NCI-H146 treated with DMSO at 0.1 percent for 48 hours (cell line): ENCODE results near the gene BLCAP.

Source experiments
- DNase-seq: peaks from one replicate; lab custom pipeline; 2025; ENCODE audit not compliant: unreplicated experiment; lab: John Stamatoyannopoulos, UW

The BLCAP gene

DNA sequence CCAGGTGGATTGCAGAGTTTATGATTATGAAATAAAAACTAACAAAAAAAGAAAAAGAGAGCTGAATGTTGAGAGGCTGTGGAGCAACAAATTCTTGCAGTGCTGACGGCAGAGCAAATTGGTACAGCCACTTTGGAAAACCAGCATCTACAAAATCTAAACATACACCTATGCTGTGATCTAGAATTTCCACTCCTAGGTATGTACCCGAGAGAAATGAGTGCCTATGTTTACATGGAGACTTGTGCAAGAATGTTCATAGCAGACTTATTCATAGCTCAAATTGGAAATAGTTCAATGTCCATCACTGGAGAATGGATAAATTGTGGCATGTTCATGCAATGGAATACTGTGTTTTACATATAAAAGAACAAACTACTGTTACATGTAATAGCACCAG, 3.0 kb upstream of the BLCAP start:
- no peak for DNase-seq

- no peak for DNase-seq
Measured at GRCh38 chr20:37529968-37530600, 2.4 kb upstream of the BLCAP start.

- DNase-seq = no peak
Measured at GRCh38 chr20:37529214-37529967, 1.7 kb upstream of the BLCAP start.

DNA sequence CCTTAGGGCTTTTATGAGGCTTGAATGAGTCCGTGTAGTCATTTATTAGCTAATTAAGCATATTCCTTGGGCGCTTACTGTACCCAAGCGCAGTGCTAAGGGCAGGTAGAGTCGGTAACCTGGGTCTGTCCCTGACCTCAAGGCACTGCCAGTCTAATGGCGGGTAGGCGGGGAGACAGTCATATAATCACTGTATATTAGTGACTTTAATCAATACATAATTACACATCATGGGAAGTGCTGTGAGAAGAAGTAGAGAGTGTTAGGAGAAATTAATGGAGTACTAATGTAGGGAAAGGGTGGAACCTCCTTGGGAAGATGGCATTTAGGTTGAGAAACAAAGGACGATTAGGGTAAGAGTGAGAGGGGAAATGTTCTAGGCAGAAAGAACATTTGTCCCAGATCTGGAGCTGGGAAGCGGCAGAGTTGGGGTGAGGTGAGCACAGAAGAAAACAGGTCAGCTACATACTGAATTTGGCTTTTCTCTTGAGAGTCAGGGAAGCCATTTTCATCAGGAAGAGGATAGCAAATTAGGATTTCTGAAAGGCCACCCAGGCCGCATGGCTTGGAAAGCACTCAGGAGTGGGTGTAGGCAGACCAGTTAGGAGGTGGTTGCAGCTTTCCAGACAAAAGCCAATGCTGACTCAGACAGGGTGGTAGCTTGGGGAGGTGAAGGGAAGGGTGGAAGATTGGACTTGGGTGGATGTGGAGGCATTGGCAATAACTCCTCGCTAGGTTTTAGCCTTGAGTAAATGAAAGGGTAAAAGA, 954 bp upstream of the BLCAP start:
- no peak for DNase-seq

- no peak for DNase-seq
Measured at GRCh38 chr20:37526839-37527637, 638 bp downstream of the BLCAP start.

DNA sequence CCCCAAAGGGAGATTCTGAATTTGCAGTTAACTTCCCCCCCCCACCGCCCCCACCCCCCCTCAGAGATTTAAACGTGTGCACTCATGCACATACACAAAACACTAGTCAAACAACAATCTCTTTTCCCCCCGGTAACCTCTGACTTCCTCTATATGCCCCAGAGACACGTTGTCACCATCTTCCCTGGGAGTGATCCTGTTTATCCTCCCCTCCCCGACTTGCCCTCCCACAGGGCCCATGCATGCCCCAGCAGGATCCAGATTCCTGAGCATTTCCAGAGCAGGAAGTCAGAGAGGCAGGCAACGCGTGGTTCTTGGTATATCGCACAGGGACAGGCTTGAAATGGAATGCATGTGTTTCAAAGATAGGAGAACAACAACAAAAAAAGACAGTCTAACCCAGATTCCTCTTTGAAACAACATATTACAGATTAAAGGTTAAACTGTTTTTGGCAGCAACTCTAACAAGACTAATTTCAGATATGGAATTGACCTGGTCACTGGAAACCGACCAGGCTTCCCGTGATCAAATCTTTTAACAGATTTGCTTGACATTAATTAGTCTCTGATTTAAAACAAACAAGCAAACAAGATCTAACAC, 1.3 kb downstream of the BLCAP start:
- no peak for DNase-seq

GRCh38 chr20:37525810-37526209, 1.9 kb downstream of the BLCAP start:
- DNase-seq = no peak

DNA sequence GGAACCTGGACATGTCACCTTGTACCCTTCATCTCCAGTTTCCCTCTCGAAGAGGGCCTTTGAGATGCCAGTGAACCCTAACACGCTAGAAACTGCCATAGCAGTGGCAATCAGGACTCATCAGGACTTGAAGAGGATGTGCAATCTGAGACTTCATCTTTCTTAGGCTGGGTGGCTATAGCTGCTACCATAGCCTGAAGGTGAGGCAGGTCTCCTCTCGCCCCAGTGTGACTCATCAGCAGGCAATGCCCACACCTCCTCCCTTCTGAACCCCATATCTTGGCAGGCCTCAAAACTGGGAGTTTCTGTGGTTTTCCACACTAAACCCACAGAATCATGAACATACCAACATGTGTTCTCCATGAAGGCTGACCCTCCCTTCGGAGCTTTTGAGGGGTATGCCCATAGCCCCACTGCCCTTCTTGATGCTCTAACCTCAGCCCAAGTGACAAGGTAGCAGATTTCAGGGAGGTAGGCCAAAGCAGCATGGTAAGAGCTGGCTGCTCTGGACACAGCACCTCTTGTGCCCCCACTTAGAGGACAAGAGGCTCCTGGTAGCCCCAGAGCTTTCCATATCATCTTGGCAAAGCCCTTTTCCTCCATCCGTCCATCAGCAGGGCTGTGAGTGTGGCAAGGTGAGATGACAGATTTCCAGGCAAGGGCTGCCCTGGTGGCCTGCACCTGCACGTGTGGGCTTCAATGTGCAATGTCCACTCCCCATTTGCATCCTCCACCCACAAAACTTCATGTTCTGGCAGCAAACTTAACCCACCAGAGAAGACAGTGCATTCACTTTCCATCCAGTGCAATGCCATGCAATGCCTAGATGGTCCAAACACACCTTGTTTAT, 2.6 kb downstream of the BLCAP start:
- no peak for DNase-seq

- no peak for DNase-seq
Measured at GRCh38 chr20:37523911-37524700, 3.6 kb downstream of the BLCAP start.

DNA sequence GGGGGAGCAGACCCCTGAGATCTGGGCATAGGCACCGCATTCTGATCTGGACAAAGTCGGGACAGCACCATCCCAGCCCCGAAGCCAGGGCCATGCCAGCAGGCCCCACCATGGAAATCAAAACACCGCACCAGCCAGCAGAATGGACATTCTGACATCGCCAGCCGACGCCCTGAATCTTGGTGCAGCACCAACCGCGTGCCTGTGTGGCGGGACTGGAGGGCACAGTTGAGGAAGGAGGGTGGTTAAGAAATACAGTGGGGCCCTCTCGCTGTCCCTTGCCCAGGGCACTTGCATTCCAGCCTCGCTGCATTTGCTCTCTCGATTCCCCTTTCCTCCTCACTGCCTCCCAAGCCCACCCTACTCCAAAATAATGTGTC, 4.7 kb downstream of the BLCAP start:
- no peak for DNase-seq

DNA sequence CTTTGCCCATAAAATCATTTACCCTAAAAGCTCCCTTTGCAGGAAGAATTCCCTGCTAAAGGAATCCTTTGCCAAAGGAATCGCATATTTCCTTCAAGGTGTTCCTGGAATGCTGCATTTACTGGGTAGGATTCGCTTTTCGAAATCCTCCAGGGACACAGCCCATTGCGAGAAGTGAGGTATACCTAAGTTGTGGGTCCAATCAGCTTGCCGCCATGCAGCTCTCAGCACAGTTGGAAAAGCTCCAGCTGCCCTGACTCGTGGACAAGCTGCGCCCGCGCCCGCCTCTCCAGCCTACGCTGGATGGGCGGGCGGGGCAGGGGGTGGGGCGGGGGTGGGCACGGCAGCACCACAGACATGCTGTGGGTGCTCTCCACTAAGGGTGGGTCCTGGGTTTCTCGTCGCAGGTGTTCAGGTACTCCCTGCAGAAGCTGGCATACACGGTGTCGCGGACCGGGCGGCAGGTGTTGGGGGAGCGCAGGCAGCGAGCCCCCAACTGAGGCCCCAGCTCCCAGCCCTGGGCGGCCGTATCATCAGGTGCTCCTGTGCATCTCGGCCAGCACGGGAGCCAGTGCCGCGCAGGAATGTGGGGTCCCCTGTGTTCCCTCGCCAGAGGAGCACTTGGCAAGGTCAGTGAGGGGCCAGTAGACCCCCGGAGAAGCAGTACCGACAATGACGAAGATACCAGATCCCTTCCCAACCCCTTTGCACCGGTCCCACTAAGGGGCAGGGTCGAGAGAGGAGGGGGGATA, 5.2 kb downstream of the BLCAP start:
- no peak for DNase-seq

- DNase-seq = no peak
Measured at GRCh38 chr20:37521061-37521771, 6.5 kb downstream of the BLCAP start, which contains the start of gene NNAT. Gene NNAT, plus strand, starts transcription at chr20:37521250. Its CDS starts 82 bp downstream, at chr20:37521332.

DNA sequence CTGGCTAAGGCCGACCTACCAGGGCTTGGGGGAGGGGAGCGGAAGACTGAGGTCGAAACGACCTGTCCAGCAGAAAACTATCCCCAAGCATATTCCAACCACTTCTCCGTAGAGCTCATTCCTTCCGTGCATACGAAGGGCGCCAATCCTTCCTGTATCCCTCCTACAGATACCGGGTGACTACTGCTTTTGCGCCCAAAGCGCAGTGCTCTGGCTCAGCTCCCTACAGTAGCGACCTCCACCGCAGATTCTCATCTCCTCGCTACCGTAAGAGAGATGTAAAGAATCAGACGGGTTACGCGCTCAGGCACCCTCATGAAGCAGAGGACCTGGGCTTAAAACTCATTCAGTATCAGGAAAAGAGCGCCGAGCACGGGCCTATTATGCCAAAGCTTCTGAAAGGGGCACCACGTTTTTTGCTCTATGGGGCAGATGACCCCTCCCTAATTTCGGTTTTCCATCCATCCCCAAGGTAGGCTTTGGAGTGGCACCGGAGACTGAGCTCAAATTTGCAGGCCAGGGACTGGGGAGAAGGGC, 7.2 kb downstream of the BLCAP start:
- no peak for DNase-seq

GRCh38 chr20:37519508-37520418, 7.9 kb downstream of the BLCAP start:
- DNase-seq = peak; percentile 92

DNA sequence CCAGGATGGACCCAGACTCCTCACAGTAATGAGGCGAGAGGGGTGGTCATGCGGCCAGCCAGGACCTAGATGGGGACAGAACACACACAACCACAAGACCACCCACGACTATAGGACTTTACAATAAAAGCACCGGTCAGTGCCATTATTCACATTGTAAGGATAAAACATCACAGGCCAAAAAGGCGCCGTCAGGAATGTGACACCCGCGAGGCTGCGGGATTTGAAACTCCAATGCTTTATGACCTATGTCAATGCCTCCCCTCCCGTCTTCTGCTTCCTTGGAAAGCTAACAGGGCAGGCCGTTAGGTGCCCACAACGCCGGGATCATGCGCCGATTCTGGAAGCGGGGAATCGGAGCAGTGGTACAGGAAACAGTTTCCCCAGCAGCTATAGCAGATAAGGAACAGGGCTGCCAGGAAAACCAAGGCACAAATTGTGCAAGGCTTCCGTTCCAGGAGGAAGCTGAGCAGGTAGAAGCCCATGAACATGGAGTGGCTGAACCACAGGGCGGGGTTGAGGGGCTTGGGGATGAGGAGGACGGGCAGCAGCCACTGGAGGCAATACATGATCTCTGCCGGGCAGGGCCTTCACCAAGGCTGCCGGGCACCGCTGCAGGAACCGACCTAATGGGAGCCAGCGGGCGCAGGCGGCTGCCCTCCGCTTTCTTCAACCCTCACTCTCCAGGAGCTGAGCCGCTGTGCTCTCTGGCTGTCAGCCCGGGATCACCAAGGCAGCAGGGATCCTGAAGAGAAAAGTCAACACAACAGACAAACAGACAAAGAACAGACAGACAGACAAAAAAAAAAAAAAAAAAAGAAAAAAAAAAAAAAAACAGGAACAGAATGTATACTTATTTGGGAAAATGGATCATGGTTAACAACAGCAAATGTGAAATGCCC, 8.8 kb downstream of the BLCAP start:
- peak; percentile 81 for DNase-seq
